Adrenal gland (tissue), 12 donors: ENCODE measurements around the gene ARAP1. TPM values are rescaled to one million over a fixed set of nuclear protein-coding genes. Genes with fewer than 3 reads are reported as not detected.

ENCODE experiments used
- DNase-seq, 7 donors: peaks; one replicate each; pipeline ENCODE4 v3.0.0-alpha.2; 2019 to 2020
- H3K27ac ChIP-seq, 5 donors: fragments of 200-600 bp; sonication (generic) in 4 of 5; 1 replicate in 3 of 5; 2 replicates in 2 of 5; pipeline versions ENCODE4 v1.5.1 to v1.8.0; 2016 to 2020; ENCODE audit warnings: mild to moderate bottlenecking in 1 of 5
- H3K27me3 ChIP-seq: fragments of 200-600 bp; 2 replicates; pipeline ENCODE4 v1.8.0; 2021
- H3K36me3 ChIP-seq, 2 donors: fragments of 200-600 bp; replicated peaks in 1 of 2; 1 replicate in 1 of 2; 2 replicates in 1 of 2; pipeline versions ENCODE4 v1.5.1 to v1.8.0; 2018 to 2022
- H3K4me1 ChIP-seq, 2 donors: fragments of 200-600 bp; replicated peaks in 1 of 2; 1 replicate in 1 of 2; 2 replicates in 1 of 2; pipeline versions ENCODE4 v1.5.1 to v1.8.0; 2018 to 2021
- H3K4me3 ChIP-seq, 4 donors: fragments of 200-600 bp; sonication (generic) in 3 of 4; one replicate each; pipeline ENCODE4 v1.5.1; 2016 to 2018
- H3K9me3 ChIP-seq, 3 donors: fragments of 200-600 bp; sonication (generic) in 1 of 3; replicated peaks in 1 of 3; 1 replicate in 2 of 3; 2 replicates in 1 of 3; pipeline versions ENCODE4 v1.5.1 to v1.8.0; 2016 to 2021
- POLR2A ChIP-seq, 2 donors: fragments of 450-650 bp; IDR thresholded peaks; one replicate each; pipeline ENCODE4 v1.6.1; 2017; ENCODE audit warnings: antibody characterized with exemption in 2 of 2, mild to moderate bottlenecking in 2 of 2, moderate library complexity in 1 of 2
- WGBS, 4 donors: extraction: QIAGEN DNeasy Blood & Tissue Kit in 2 of 4; methylation state at CpG; one replicate each; pipeline versions ENCODE4 v1.1.5 to v1.1.7; 2013 to 2017; 5-methylcytosine and 5-hydroxymethylcytosine counted together
- intact Hi-C, 2 donors: fragments of 100-400 bp; cut with DNase I; formaldehyde crosslinking; loops; one replicate each; pipeline versions ENCODE4 v1.14.1 to v1.15.0; 2022 to 2023
- microRNA-seq, 3 donors: library from miRNA; unstranded; fragments of <30 nt; microRNA quantifications; one replicate each; pipeline ENCODE4, GENCODE V29; 2017 to 2020
- polyA plus RNA-seq, 3 donors: library from polyadenylated mRNA; stranded (reverse); fragments of 200-250 nt in 2 of 3; fragments of 350-450 nt in 1 of 3; fragmentation: Illumina TruSeq in 1 of 3; extraction: RNeasy Lipid Tissue Mini Kit (QIAGEN cat#74804) in 1 of 3; gene quantifications; one replicate each; pipeline ENCODE4 v1.2.3, GENCODE V29; 2013 to 2014
- small RNA-seq, 2 donors: library from RNA; depleted of rRNA; stranded (forward); fragments of <200 nt; gene quantifications; one replicate each; pipeline ENCODE3, GENCODE V24; 2016
- total RNA-seq, 9 donors: library from RNA; depleted of rRNA in 4 of 9; stranded (reverse); fragments of >200 nt in 4 of 9; fragments of 120-200 nt in 1 of 9; fragmentation: NEBNext Ultra II Directional in 1 of 9; extraction: Animal tissue kit (Norgen Biotek cat#: 25700) in 1 of 9; gene quantifications; one replicate each; pipeline versions ENCODE4 v1.1.0 to v1.2.4, GENCODE V29; 2013 to 2023
- TF ChIP-seq, protein P1 (sequence below), 6 experiments: fragments of 450-650 bp in 4 of 6; fragments of 200-600 bp in 2 of 6; sonication (generic) in 1 of 6; IDR thresholded peaks; 1 replicate in 5 of 6; 2 replicates in 1 of 6; pipeline versions ENCODE4 v1.5.1 to v1.8.0; 2016 to 2021; ENCODE audit warnings: antibody characterized with exemption in 6 of 6, mild to moderate bottlenecking in 2 of 6, moderate library complexity in 1 of 6
- donor health status: healthy with polysubstance abuse.
- donor health status: Bipolar disorder and iron deficiency.
- donor health status: DM: yes; HTN: yes; CAD: no.
- donor health status: DM: no; HTN: no; CAD: no.
- donor health status: DM: no; HTN: no; CAD: no.
- donor health status: DM: yes; HTN: yes; CAD: no.

Gene ARAP1
- total and polyA plus RNA-seq, 12 donors = 30.0 to 217 (median 149) TPM

DNA sequence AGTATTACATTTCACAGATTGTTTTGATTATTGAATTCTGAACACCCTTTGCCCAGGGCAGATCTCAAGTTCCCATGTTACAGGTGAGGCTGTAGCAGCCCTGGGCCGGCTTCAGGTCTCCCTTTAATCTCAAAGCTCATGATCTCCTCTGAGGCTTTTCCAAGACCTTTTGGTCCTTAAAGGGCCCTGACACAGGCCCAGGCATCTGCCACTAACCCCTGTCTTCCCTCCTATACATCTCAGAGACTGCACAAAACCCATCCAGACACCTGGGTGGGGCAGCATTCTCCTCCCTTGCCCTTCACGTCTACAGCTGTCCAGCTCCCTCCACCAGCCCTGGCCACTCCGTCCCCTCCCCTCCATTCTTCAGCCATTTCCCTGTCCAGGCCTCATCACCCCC, 115.8 kb downstream of the ARAP1 start:
- peaks cover 6 to 53% of the 10 kb centered on the region in 2 donors for H3K4me1 ChIP-seq
- 69 to 82% (median 73%) methylated on average over 3 of the region's 3 CpGs for WGBS, 4 donors
- intact Hi-C loops = no loop called here

GRCh38 chr11:72635933-72636332, 116.3 kb downstream of the ARAP1 start:
- TF ChIP-seq, protein P1, sequence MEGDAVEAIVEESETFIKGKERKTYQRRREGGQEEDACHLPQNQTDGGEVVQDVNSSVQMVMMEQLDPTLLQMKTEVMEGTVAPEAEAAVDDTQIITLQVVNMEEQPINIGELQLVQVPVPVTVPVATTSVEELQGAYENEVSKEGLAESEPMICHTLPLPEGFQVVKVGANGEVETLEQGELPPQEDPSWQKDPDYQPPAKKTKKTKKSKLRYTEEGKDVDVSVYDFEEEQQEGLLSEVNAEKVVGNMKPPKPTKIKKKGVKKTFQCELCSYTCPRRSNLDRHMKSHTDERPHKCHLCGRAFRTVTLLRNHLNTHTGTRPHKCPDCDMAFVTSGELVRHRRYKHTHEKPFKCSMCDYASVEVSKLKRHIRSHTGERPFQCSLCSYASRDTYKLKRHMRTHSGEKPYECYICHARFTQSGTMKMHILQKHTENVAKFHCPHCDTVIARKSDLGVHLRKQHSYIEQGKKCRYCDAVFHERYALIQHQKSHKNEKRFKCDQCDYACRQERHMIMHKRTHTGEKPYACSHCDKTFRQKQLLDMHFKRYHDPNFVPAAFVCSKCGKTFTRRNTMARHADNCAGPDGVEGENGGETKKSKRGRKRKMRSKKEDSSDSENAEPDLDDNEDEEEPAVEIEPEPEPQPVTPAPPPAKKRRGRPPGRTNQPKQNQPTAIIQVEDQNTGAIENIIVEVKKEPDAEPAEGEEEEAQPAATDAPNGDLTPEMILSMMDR (IDR thresholded peaks at IDR 0.05) = no peak
- no peak for TF ChIP-seq POLR2A (IDR thresholded peaks at IDR 0.05)
- intact Hi-C loops = no loop called here
- WGBS, 4 donors = 67 to 79% (median 75%) methylated on average over 6 of the region's 6 CpGs
- no peak for DNase-seq
- Histone ChIP-seq H3K27ac (peak overlapping the region in 2 of 5 donors; percentile 42 to 91), H3K4me3 (no peak overlapping the region), H3K9me3 (no peaks in the 10 kb centered on the region), H3K27me3 (no peaks in the 10 kb centered on the region), H3K4me1 (peaks cover 6 to 53% of the 10 kb centered on the region in 2 donors), H3K36me3 (no peaks in the 10 kb centered on the region)

More for the DNA sequence above, 115.8 kb downstream of the ARAP1 start:
- DNase-seq = no peak
- no peak overlapping the region for H3K4me3 ChIP-seq
- H3K27me3 ChIP-seq = no peaks in the 10 kb centered on the region
- H3K9me3 ChIP-seq = no peaks in the 10 kb centered on the region
- H3K27ac ChIP-seq = peak overlapping the region in 2 of 5 donors; percentile 42 to 91
- TF ChIP-seq POLR2A (IDR thresholded peaks at IDR 0.05) = no peak
- TF ChIP-seq, protein P1 (IDR thresholded peaks at IDR 0.05) = no peak
- H3K36me3 ChIP-seq = no peaks in the 10 kb centered on the region

DNA sequence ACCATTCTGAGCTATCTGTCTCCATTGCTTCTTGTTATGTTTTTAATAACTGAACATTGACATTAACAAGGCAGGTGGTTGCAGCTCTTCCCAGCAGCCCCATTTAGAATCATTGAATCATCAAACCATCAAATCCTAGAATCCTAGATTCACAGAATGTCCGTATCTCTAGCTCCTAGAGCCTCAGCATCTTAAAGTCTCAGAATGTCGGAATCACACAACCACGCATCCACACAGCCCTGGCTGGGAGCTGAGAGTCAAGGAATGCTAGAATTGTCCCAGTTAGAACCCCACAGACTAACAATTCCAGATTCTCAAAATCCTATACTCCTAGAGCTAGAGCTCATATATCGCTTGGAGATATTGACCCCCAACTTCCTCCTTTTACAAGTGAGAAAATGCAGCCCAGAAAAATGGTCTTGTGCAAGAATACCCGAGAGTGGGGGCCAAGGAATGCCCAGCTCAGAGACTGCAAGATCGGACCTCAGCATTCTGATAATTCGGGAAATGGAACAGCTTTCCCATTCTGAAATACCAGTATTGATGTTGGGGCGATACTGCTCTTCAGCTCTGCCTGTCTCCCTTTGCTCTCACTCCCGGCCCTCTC, 116.8 kb downstream of the ARAP1 start:
- H3K9me3 ChIP-seq = no peaks in the 10 kb centered on the region
- H3K4me1 ChIP-seq = peaks cover 6 to 53% of the 10 kb centered on the region in 2 donors
- WGBS, 4 donors = 77 to 82% (median 77%) methylated on average over 9 of the region's 9 CpGs
- H3K27me3 ChIP-seq = no peaks in the 10 kb centered on the region
- no peaks in the 10 kb centered on the region for H3K36me3 ChIP-seq
- intact Hi-C loops = no loop called here
- peak overlapping the region in 2 of 5 donors; percentile 42 to 91 for H3K27ac ChIP-seq
- TF ChIP-seq POLR2A (IDR thresholded peaks at IDR 0.05) = no peak
- TF ChIP-seq, protein P1 (IDR thresholded peaks at IDR 0.05) = no peak
- DNase-seq = no peak
- no peak overlapping the region for H3K4me3 ChIP-seq

Small RNA genes lying within 50 kb of the gene (microRNA-seq; reads per million reads assigned to microRNA genes)
- gene MIR4692 = 0 reads per million in 3 donors

Small RNA genes lying within 50 kb of the gene (small RNA-seq; reads per million reads assigned to genes)
- gene MIR4692 = 0 reads per million in 2 donors
- 0 reads per million in 2 donors for gene RF00019

Other genes starting within 250 kb of the ARAP1 start
- gene PDE2A, start 78.0 kb downstream of the ARAP1 start, total RNA-seq = 100 to 1,000 TPM in 2 of 9 donors, 10 to 100 TPM in 7; 11.5 to 226 (median 56.8) TPM
- 100 to 1,000 TPM in 1 of 3 donors, 10 to 100 TPM in 2; 70.4 to 106 (median 82.5) TPM for gene PDE2A, start 78.0 kb downstream of the ARAP1 start, polyA plus RNA-seq
- gene STARD10, start 41.6 kb upstream of the ARAP1 start, total RNA-seq = 100 to 1,000 TPM; 190 to 425 (median 338) TPM
- gene STARD10, start 41.6 kb upstream of the ARAP1 start, polyA plus RNA-seq = 100 to 1,000 TPM; 261 to 668 (median 513) TPM
- 10 to 100 TPM in 8 of 9 donors, 1 to 10 TPM in 1; 9.2 to 70.0 (median 29.9) TPM for gene ATG16L2, start 62.0 kb upstream of the ARAP1 start, total RNA-seq
- gene ATG16L2, start 62.0 kb upstream of the ARAP1 start, polyA plus RNA-seq = 100 to 1,000 TPM in 2 of 3 donors, 1 to 10 TPM in 1; 5.7 to 343 (median 129) TPM